Stimulated activated CD4-positive, alpha-beta T cell treated with anti-CD3 and anti-CD28 coated beads, Interleukin-4, amount 100 ng/mL, for 4 hours (primary cell): ENCODE results near the gene DNAJC6.

Source experiments
- DNase-seq, 2 experiments: peaks; one replicate each; pipeline ENCODE4 v3.0.0-alpha.2; 2020

Gene DNAJC6

DNA sequence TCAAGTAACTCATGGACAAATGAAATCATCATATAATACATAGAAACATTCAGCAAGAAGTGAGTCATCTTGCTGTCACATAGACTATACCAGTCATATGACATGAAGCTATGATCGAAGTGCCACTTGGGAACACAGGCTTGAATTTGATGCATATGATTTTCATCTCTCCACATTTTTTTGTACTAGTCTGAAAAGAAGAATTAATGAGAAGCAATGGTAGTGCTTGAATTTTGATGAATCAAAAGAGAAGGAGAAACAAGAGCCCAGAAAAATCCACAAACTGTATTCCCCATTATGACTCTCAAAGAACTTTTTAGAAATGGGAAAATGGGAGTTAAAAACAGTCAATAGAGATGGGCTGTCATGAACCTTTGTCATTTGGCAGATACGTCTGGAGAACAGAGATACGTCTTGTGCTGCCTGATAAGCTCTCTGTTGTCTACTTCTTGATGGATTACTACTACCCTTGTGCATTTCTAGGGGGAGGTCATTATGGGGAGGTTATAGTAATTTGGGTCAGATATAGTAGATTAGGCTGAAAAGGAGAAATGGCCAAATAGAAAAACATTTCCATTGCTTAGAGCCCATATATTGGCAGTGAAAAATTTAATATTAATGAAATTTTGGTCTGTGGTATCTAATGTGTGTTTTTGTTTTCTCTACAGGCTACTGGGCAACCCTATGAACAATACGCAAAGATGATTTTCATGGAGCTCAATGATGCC is 103.1 kb downstream of the DNAJC6 start:
- no peak for DNase-seq

DNA sequence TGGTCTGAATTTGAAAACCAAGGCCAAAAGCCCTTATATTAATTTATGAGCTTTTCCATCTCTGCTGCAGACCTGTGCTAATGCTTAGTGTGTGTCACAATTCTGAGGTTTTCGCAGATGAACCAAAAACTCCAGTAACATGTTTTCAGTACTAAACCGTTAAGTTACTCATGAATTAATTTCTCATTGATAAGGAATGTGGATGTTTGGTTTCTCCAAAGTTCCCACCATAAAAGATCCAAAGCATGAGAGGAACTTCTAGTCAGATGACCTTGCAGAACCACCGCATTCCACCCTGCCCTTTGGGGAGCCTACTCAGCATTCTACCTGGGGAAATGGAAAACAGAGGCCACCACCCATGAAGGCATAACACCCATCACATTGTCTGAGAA is 103.6 kb downstream of the DNAJC6 start:
- no peak for DNase-seq

DNA sequence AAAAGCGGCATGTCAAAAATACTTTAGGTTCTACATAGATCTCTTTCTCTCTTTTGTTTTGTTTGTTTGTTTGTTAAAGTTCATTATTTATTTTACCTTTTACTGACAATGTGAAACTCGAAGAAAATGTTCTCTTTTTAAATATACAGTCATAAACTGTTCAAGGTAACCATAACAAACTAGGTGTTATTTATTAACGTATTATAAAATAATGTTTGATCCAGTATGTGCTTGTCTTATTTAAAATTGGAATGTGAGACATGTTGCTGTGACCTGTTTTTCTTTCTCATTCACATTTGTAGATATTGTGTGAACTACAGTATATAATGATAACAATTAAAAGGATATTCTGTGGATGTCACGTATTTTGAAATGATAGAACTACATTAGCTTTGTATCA is 105.2 kb downstream of the DNAJC6 start:
- no peak for DNase-seq

DNA sequence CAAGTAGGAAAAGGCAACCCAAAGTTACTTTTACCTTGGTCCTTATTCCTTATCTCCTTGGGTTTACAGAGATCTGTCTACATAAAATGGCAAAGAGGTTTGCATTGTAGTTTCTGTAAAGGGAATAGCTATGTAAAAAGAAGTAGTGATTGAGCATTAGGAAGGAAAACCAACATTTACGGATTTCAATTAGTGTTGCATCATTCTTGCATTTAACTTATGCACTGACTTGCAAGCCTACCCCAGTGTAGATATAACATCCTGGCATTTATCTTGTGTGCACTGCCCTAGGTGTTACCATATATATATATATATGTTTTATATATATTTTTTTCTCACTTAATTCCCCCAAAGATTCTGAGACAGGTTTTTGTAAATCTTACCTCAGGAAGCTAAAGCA is 107.4 kb downstream of the DNAJC6 start:
- no peak for DNase-seq

DNA sequence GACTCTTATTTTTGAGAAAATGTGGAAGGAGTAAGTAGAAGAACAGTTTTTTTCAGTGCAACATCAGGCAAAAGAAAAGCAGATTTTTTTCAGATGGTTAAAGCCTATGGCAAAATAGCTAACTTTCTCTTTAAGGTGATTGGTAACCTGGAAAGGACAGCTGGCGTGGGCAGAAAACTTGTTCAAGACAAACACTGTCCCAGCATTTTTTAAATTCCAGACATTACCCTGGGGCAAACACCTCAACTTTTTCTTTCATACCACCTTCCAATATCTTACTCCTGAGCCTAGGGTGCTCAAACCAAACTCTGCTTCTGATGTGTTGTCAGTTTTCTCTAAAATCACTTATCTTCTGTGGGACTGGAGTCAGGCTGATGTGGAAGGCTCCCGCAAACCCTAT is 108.4 kb downstream of the DNAJC6 start:
- no peak for DNase-seq

DNA sequence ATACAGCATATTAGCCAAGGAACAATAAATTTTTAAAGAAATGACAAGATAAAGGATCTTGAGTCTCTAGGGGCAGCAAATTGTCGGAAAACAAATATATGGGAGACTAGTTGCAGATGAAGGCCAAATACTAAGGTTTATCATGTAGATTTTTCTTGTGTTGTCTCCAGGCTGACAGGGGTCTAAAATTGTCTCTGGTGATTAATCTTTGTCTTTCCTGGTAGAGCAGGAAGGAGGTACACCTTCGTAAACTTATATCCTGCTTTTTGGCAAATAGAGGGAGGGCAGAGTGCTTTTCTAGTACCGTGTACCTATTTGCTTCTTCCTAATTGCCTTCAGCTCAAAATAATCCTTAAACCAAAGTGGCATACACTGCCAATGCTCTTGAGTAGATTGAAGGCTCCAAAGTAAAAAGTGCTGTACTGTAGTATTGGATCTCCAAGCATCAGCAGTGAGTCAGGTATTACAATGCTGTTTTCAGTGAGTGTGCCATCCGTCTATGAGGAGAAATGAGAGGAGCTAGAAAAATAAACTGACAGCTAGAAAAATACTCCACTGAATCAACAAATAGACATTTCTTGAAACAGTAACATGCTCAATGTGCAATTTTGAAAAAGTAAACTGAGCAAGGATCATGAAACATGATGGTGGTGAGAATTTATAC is 109.3 kb downstream of the DNAJC6 start:
- DNase-seq = no peak

DNA sequence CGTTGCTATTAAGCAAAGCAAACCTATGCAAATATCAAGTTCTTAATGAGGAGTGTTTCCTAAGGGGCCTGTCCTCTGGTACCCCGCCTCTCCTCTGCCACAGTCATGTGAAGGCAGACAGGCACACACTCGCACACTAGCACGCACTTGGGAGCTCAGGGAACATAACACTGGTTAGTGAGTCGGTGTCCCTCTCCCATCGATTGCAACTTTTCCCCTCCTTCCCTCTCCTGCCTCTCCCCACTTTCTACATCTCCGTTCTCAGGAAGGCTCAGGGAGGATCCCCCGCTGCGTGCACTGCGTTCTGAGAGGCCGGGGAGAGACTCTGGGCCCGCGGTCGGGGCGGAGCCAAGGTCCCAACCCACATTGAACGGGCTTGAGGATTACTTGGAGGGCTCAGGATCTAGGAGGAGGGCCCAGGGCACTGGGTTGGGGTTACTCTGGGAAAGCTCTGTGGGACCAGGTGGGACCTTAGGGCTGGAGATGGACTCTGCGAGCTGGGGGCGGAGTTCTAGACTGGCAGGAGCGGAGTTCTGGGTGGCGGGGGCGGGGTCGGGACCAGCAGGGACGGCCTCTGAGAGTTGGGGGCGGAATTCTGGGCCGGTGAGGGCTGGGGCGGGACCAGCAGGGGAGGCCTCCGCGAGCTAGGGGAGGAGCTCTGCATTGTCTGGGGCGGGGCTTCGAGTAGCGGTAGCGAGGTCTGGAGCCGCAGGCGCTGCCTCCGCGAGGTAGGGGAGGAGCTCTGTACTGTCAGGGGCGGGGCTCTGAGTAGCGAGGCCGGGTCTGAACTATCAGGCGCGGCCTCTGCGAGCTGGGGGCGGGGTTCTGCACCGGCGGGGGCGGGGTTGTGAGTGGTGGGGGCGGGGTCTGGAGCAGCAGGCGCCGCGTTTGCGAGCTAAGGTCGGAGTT is 110.6 kb downstream of the DNAJC6 start:
- DNase-seq = peak; percentile 97 to 99

DNA sequence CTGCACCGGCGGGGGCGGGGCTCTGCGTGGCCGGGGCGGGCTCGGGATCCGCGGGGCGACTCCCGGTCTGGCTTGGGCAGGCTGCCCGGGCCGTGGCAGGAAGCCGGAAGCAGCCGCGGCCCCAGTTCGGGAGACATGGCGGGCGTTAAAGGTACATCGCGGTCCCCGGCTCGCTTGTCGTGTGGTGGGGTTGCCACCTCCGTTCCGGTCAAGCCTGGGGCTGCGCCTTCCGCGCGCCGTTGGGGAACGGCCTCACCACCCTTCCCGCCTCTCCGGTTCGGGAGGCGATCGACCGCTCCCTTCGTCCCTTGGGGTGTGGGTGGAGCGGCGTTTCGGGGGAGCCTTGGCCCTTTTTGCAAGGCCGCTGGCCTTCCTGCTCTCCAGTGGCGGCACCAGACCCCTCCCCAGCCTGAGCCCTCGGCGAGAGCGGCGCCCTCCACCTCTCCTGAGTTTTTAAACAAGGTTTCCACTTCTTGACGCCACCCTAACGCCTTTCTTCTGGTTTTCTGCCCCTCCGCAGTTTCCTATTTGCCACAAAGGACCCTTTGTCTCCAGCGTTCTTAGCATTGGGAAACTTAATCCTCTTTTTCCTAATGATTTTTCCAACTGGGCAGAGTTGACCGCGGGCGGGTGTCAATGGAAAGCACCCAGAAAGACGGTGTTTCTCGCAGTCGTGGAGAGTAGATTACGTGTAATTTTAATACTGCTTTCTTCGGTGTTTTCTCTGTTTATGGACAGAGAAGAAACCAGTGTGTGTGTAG is 111.4 kb downstream of the DNAJC6 start, which contains the start of the genes LEPR and LEPROT:
Gene LEPR (plus strand): TSS at position 79 of the 761 bp plus-strand sequence. CDS start 144,898 bp downstream, outside the sequence.
Gene LEPROT (plus strand): TSS at position 79 of the 761 bp plus-strand sequence. CDS start 57 bp downstream, at position 136.
- DNase-seq = no peak

DNA sequence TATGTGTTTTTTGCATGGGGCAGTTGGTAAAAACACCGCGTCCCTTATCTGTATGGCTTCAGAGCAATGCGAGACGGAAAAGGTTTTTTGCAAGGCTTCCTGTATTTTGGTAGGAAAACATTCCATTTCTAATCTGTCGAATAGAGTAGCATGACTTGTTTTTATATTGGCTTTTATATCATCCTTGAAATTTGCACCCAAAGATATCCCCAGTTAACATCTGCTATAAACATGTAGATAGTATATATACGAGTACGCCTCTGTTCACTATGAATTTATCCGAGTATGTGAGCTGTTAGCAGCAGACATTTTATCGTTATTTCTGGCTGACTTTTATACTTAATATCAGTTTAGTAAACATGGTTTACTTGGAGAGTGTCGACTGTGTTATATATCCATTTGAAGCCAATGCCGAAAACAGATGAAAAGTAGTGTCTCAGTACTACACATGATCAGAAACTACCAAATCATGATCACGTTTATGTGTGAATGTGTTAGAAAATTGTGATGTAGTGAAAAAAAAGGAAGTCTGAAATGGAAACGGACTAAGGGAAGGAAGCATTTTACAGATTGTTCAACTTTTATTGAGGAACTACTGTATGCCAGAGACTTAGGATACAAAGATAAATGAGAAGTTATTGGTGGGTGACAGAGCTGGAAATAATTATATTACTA is 112.1 kb downstream of the DNAJC6 start:
- no peak for DNase-seq

DNA sequence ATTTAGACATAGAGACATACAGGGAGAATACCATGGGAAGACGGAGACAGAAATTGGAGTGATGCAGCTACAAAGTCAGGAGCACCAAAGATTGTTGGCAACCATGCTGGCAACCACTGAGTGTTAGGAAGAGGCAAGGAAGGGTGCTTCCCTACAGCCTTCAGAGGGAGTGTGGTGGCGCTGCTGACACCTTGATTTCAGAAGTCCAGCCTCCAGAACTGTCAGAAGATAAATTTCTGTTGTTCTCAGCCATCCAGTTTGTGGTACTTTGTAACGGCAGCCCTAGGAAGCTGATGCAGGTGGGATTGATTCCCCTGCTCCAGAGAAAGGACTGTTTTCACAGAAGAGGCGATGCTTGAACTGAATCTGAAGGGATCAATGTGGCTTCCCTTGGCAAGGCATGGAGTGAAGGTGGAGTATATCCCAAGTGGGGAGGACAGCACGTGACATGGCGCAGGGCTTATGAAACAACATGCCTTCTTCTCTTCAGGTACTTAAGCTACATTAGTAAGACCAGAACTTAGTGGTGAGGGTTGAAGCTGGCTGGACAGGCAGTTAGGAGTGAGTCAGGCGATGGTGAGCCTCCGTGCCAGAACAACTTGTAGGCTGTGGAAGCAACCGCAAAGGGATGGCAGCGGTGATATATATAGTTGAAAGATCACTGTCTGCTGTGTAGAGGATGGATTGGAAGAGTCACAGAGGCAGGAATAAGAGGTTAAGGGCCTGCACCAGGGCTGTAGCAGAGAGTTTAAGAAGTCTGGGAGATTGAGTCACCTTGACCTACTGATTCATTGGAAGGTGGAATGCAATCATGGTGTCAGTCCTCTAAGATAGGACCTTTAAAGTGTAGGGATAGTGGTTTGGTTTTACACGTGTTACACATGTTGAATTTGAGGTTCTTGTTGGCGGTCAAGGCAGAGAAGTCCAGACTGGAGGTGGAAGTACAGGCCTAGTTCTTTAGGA is 113.2 kb downstream of the DNAJC6 start:
- DNase-seq = no peak

DNA sequence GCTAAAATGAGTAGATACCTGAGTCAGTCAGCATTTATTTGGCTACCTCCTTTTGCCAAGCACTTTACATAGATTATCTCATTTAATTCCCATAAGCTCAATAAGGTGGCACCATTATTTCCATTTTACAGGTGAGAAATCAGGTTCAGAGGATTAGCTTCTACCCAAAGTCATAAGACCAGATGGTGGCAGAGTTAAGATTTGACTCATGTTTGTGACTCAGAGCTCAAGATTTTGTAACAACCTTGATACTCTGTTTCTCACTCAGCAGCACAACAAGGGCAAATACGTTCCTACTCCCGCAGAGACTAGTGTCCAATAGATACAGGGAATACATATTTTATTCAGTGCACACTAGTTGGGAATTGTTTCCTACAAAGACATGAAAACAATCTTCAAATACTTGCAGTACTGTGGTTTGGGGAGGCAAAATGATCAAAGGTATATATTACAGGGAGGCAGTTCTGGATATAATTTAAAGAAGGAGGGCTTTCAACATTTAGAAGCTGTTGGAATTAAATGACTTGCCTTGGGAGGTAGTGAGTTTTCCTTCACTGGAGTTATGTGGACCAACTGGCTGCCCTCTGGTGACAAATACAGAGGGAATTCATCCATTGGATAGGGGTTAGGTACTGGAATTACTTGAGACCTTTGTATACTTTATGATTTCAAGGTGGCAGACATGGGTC is 114.7 kb downstream of the DNAJC6 start:
- DNase-seq = no peak

DNA sequence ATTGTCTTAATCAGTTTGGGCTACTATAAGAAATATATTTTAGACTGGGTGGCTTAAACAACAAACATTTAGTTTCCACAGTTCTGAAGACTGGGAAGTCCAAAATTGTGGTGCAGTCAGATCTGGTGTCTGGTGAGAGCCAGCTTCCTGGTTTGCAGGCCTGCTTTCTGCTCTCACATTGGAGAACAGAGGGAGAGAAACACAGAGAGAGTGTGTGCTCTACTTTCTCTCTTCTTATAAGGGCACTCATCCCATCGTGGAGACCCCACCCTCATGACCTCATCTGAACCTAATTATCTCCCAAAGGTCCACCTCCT is 115.2 kb downstream of the DNAJC6 start:
- no peak for DNase-seq

DNA sequence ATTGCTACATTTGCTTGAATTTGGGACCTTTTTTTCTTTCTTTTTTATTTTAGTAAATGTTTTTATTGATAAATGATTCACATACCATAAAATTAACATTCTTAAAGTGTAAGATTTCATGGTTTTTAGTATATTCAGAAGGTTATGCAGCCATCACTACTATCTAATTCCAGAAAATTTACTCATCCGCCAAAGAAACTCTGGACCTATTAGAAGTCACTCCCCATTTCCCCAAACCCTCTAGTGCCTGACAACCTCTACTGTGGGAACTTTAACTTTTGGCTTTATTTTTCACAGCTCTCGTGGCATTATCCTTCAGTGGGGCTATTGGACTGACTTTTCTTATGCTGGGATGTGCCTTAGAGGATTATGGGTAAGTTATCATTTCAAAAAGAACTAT is 115.7 kb downstream of the DNAJC6 start:
- no peak for DNase-seq

DNA sequence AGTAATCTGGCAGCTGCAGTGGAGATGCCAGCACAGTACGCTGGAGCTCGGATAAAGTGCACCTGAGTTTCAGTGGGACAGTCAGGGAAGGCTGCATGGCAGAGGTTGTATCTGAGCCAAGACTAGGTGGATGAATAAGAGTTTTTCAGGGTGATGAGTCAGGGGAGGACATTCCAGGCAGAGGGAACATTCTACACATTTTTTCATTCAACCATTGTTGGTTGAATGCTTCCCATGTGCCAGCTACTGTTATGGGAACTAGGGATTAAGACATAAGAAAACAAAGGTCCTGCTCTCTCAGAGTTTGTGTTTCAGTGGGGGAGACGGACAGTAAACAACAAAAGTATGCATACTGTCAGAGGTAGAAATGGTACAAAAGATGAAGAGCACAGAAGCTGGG is 116.4 kb downstream of the DNAJC6 start:
- no peak for DNase-seq

DNA sequence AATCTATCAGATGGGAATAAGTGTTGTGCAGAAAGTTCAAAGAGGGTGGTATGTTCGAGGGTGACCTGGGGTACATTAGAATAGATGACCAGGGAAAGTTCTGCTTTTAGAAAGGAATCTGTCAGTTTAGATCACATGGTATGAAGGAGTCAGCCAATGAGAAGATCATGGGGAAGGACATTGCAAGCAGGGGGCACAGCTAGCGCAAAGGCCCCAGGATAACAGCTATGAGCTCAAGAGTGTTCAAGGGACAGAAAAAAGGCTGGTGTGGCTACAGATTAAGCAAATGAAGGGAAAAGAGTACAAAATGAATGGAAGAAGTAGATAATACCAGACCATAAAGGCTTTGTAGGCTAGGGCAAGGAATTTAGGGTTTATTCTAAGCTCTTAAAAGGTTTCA is 119.7 kb downstream of the DNAJC6 start:
- DNase-seq = no peak

DNA sequence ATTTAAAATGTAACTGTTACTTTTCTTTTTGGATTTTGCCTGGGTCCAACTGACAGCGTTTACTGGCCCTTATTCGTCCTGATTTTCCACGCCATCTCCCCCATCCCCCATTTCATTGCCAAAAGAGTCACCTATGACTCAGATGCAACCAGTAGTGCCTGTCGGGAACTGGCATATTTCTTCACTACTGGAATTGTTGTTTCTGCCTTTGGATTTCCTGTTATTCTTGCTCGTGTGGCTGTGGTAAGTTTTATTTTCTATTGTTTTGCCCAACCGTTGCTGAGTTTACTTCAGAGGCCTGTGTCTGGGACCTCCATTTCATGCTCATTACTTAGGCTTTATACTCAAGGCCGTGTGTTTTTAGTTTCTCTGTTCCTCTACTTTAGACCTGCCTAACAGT is 120.5 kb downstream of the DNAJC6 start:
- no peak for DNase-seq

DNA sequence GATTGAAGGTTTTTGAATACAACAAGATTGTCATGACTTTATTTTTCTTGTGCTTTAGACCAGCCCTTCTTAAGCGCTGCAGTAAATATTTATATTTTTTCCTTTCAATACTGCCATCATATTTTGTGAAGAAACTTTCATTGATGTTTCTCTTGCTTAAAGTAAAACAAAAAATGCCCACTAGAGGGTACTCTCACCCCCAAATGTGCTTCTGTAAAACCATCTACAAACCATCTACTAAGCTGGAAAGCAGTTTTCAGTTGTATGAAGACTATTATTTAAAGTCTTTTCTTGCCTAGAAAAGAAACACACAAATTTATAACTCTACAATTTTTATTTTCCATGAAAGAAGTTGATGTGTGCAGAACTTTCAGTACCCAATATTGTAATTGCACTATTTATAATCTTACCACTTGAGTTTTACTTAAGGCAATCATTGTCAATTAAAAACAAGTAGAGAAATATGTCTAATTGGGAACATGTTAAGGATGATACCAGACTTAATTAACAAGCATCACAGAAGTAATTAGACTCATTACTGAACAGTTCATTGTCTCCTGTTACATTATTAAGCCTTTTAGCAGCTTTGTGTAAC is 121.9 kb downstream of the DNAJC6 start:
- no peak for DNase-seq

DNA sequence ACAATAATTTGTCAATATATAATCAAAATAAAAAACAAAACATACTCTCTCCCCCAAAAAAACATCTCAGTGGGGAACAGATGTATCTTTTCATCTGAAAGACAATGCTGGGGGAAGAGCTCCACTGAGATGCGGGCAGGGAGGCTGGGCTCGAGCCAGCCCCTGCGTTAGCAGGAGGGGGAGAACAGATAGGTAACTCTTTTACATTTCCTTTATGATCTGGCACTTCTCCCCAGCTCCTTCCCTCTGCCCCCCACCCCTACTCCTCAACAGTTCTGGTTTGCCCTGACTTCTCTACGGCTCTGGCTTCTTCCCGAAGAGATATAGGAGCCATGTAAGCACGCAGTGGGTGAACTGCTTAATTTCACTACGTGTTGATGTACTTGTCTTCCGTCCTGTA is 123.6 kb downstream of the DNAJC6 start:
- DNase-seq = no peak

DNA sequence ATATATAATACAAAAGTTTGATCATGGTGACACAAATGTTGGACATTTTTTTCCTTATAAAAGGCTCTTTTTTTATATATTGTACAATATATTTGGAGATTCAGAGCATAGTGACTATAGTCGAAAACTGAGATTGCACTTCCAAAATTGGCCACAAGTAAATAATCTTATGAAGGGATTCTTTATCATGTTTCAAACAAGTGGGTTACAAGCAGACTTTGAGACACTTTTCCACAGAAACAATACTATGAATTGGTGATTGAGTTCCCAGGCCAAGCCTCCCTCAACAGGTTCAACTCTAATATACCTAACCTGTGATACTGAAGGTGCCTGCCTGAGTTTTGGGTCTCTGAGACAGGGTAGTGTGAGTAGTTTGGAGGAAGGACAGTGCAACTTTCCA is 124.9 kb downstream of the DNAJC6 start:
- no peak for DNase-seq

DNA sequence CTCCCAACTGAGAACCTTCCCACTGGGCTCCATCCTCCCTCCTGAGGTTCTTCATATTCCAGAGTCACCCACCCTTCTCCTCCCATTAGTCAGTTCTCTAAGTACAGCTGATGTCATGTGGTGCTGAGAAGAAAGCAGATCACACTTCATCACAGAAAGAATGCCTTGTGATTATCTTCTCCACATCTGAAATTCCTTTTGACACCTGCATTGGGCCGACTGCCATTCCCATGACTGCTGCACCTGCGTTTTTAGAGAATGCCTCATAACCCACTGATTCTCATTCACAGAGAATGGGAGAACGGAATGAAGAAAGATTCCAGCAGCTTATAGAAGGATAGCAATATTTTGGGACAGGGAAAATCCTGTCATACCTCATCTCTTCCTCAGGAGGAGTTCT is 125.4 kb downstream of the DNAJC6 start:
- no peak for DNase-seq
